H1 (cell line): ENCODE results near the gene GCM1. TPM values are rescaled to one million over a fixed set of nuclear protein-coding genes. Genes with fewer than 3 reads are reported as not detected.
A peak's percentile ranks its signal among the peaks of the same experiment; 100 is the strongest.

Source experiments
- CTCF ChIA-PET: fragments of 300-600 bp; sonication (Branson Sonifier 250); formaldehyde crosslinking; loops from one replicate; lab custom pipeline; 2021; ENCODE audit not compliant: partially characterized antibody; lab: Charles Lee
- POLR2A ChIA-PET: fragments of 300-600 bp; sonication (Branson Sonifier 250); formaldehyde crosslinking; loops from one replicate; lab custom pipeline; 2021; ENCODE audit warnings: inconsistent platforms; ENCODE audit not compliant: partially characterized antibody; lab: Charles Lee
- DNase-seq, 2 experiments: peaks; one replicate each; pipeline versions ENCODE4 v3.0.0 to v3.0.0-alpha.2; 2010 to 2022; ENCODE audit warnings: low spot score in 2 of 2, low read depth in 1 of 2, mixed read lengths in 1 of 2
- FAIRE-seq: peaks from 2 replicates; lab custom pipeline; 2011; peaks lifted over from hg19 to GRCh38; lab: Jason Lieb, UNC
- H2AFZ ChIP-seq: 2 replicates; pipeline ENCODE4 v1.8.1; 2012; ENCODE audit warnings: low read length, inconsistent platforms
- H2AK5ac ChIP-seq: 2 replicates; pipeline ENCODE4 v1.6.1; 2013; ENCODE audit warnings: low read depth, low read length
- H2BK120ac ChIP-seq: replicated peaks from 2 replicates; pipeline ENCODE3; 2013; ENCODE audit warnings: low read depth, low read length, inconsistent platforms
- H2BK12ac ChIP-seq: 2 replicates; pipeline ENCODE4 v1.6.1; 2013; ENCODE audit warnings: low read depth, low read length
- H2BK15ac ChIP-seq: 2 replicates; pipeline ENCODE4 v1.6.1; 2013; ENCODE audit warnings: low read length
- H2BK20ac ChIP-seq: 2 replicates; pipeline ENCODE4 v1.6.1; 2013; ENCODE audit warnings: low read length
- H2BK5ac ChIP-seq: 2 replicates; pipeline ENCODE4 v1.6.1; 2013; ENCODE audit warnings: low read depth, low read length
- H3K14ac ChIP-seq: 2 replicates; pipeline ENCODE4 v1.6.1; 2013; ENCODE audit warnings: inconsistent platforms; ENCODE audit not compliant: insufficient read length
- H3K18ac ChIP-seq: 2 replicates; pipeline ENCODE4 v1.6.1; 2013; ENCODE audit warnings: low read length; ENCODE audit errors: extremely low read depth
- H3K23ac ChIP-seq: 2 replicates; pipeline ENCODE4 v1.6.1; 2013; ENCODE audit warnings: inconsistent platforms; ENCODE audit not compliant: insufficient read length
- H3K23me2 ChIP-seq: 2 replicates; pipeline ENCODE4 v1.6.1; 2013; ENCODE audit warnings: low read depth, low read length
- H3K27ac ChIP-seq: 2 replicates; pipeline ENCODE4 v1.6.1; 2011; ENCODE audit warnings: low read depth, low read length, inconsistent platforms
- H3K27me3 ChIP-seq, 4 experiments: replicated peaks in 1 of 4; 1 replicate in 1 of 4; 2 replicates in 3 of 4; pipeline versions ENCODE4 v1.6.1 to v1.8.1; 2011 to 2013; ENCODE audit warnings: low read length in 3 of 4, mild to moderate bottlenecking in 3 of 4, inconsistent platforms in 2 of 4, mixed read lengths in 2 of 4, moderate library complexity in 1 of 4; ENCODE audit not compliant: control insufficient read depth in 3 of 4, insufficient read depth in 3 of 4; ENCODE audit errors: extremely low read depth in 1 of 4
- H3K36me3 ChIP-seq, 4 experiments: 2 replicates each; pipeline versions ENCODE4 v1.6.1 to v1.8.1; 2011 to 2013; ENCODE audit warnings: mild to moderate bottlenecking in 4 of 4, low read length in 3 of 4, moderate library complexity in 2 of 4, control low read depth in 1 of 4, inconsistent platforms in 1 of 4; ENCODE audit not compliant: insufficient read depth in 4 of 4, control insufficient read depth in 2 of 4
- H3K4ac ChIP-seq: replicated peaks from 2 replicates; pipeline ENCODE3; 2013; ENCODE audit warnings: low read length, low read depth, mixed read lengths, inconsistent platforms; ENCODE audit not compliant: insufficient read length
- H3K4me1 ChIP-seq, 4 experiments: replicated peaks in 1 of 4; 1 replicate in 1 of 4; 2 replicates in 3 of 4; pipeline versions ENCODE4 v1.6.1 to v1.8.1; 2011 to 2013; ENCODE audit warnings: low read length in 3 of 4, inconsistent platforms in 2 of 4, mixed read lengths in 1 of 4; ENCODE audit not compliant: insufficient read depth in 4 of 4, control insufficient read depth in 3 of 4
- H3K4me2 ChIP-seq, 2 experiments: 2 replicates each; pipeline versions ENCODE4 v1.6.1 to v1.8.1; 2011 to 2013; ENCODE audit warnings: low read depth in 2 of 2, low read length in 2 of 2, control low read depth in 1 of 2, inconsistent platforms in 1 of 2, mild to moderate bottlenecking in 1 of 2; ENCODE audit not compliant: insufficient read depth in 1 of 2
- H3K4me3 ChIP-seq, 4 experiments: fragments of 200-600, 300-600 bp in 1 of 4; sonication (generic), shearing (Covaris generic), sonication (Bioruptor Twin) in 1 of 4; 2 replicates each; pipeline versions ENCODE4 v1.5.1 to v1.8.1; 2011 to 2016; ENCODE audit warnings: low read length in 4 of 4, low read depth in 3 of 4, control low read depth in 2 of 4, inconsistent platforms in 2 of 4, mild to moderate bottlenecking in 2 of 4, mixed read lengths in 1 of 4, moderate library complexity in 1 of 4; ENCODE audit not compliant: insufficient read depth in 2 of 4; ENCODE audit errors: extremely low read depth in 1 of 4
- H3K56ac ChIP-seq: replicated peaks from 2 replicates; pipeline ENCODE3; 2013; ENCODE audit warnings: low read depth, mild to moderate bottlenecking, mixed read lengths, low read length, inconsistent platforms; ENCODE audit not compliant: insufficient read length
- H3K79me1 ChIP-seq: 2 replicates; pipeline ENCODE4 v1.6.1; 2013; ENCODE audit warnings: low read depth, low read length, control low read depth
- H3K79me2 ChIP-seq, 2 experiments: 2 replicates each; pipeline versions ENCODE4 v1.6.1 to v1.8.1; 2012 to 2013; ENCODE audit warnings: low read length in 2 of 2, mild to moderate bottlenecking in 2 of 2, inconsistent platforms in 1 of 2; ENCODE audit not compliant: insufficient read depth in 2 of 2, control insufficient read depth in 1 of 2
- H3K9ac ChIP-seq, 4 experiments: replicated peaks in 1 of 4; 1 replicate in 1 of 4; 2 replicates in 3 of 4; pipeline versions ENCODE4 v1.6.1 to v1.8.1; 2011 to 2013; ENCODE audit warnings: low read depth in 3 of 4, low read length in 3 of 4, control low read depth in 2 of 4, mild to moderate bottlenecking in 2 of 4, moderate library complexity in 2 of 4, inconsistent platforms in 1 of 4; ENCODE audit errors: extremely low read depth in 1 of 4
- H3K9me3 ChIP-seq, 2 experiments: 2 replicates each; pipeline versions ENCODE4 v1.6.1 to v1.8.1; 2012 to 2013; ENCODE audit warnings: mild to moderate bottlenecking in 2 of 2, moderate library complexity in 2 of 2, control low read depth in 1 of 2, inconsistent platforms in 1 of 2, low read depth in 1 of 2, low read length in 1 of 2, mixed read lengths in 1 of 2; ENCODE audit not compliant: insufficient read depth in 2 of 2
- H4K20me1 ChIP-seq, 2 experiments: replicated peaks in 1 of 2; 2 replicates each; pipeline versions ENCODE3 to v1.8.1; 2011 to 2013; ENCODE audit warnings: inconsistent platforms in 2 of 2, low read length in 2 of 2, mild to moderate bottlenecking in 1 of 2; ENCODE audit not compliant: insufficient read depth in 2 of 2, control insufficient read depth in 1 of 2
- H4K5ac ChIP-seq: 2 replicates; pipeline ENCODE4 v1.6.1; 2013; ENCODE audit warnings: low read length, low read depth, mixed read lengths, inconsistent platforms; ENCODE audit not compliant: insufficient read length
- H4K8ac ChIP-seq: 2 replicates; pipeline ENCODE4 v1.8.0; 2013; ENCODE audit warnings: mild to moderate bottlenecking, moderate library complexity, low read length, inconsistent platforms; ENCODE audit not compliant: insufficient read depth; ENCODE audit errors: extremely low read depth
- H4K91ac ChIP-seq: replicated peaks from 2 replicates; pipeline ENCODE3; 2013; ENCODE audit warnings: low read length, mixed read lengths, inconsistent platforms; ENCODE audit not compliant: insufficient read length
- FOSL1 ChIP-seq: IDR thresholded peaks from 2 replicates; pipeline ENCODE4 v1.6.1; 2011; ENCODE audit warnings: mild to moderate bottlenecking, low read depth, low read length, moderate library complexity; ENCODE audit not compliant: insufficient read depth
- KDM1A ChIP-seq: fragments of 200-600, 300-600 bp; sonication (generic); IDR thresholded peaks from 2 replicates; pipeline ENCODE4 v1.7.1; 2016; ENCODE audit warnings: mild to moderate bottlenecking, low read length, borderline replicate concordance
- KDM5A ChIP-seq: fragments of 200-600 bp; IDR thresholded peaks from 2 replicates; pipeline ENCODE4 v1.7.1; 2012; ENCODE audit warnings: mild to moderate bottlenecking, low read length, inconsistent platforms, mixed read lengths
- NRF1 ChIP-seq: IDR thresholded peaks from 2 replicates; pipeline ENCODE4 v1.6.1; 2011; ENCODE audit warnings: mild to moderate bottlenecking, low read depth, low read length, improper control_type of control experiment
- RXRA ChIP-seq: IDR thresholded peaks from 2 replicates; pipeline ENCODE4 v1.6.1; 2011; ENCODE audit warnings: low read depth, mild to moderate bottlenecking, low read length, moderate library complexity; ENCODE audit not compliant: insufficient read depth
- SIN3A ChIP-seq, 2 experiments: IDR thresholded peaks in 1 of 2; conservative IDR thresholded peaks in 1 of 2; 2 replicates each; pipeline ENCODE4 v1.6.1; 2011 to 2012; ENCODE audit warnings: low read length in 2 of 2, improper control_type of control experiment in 1 of 2, low read depth in 1 of 2, mild to moderate bottlenecking in 1 of 2
- TCF12 ChIP-seq: IDR thresholded peaks from 2 replicates; pipeline ENCODE4 v1.6.1; 2011; ENCODE audit warnings: low read depth, mild to moderate bottlenecking, low read length
- YY1 ChIP-seq: IDR thresholded peaks from 2 replicates; pipeline ENCODE4 v1.6.1; 2011; ENCODE audit warnings: low read depth, mild to moderate bottlenecking, low read length
- WGBS, 2 experiments: shearing (Covaris generic) in 1 of 2; methylation state at CpG; one replicate each; pipeline versions ENCODE4 v1.1.6 to v1.1.7; 2013 to 2015; ENCODE audit warnings: low lambda C conversion rate in 2 of 2, mixed read lengths in 2 of 2, inconsistent platforms in 1 of 2, low coverage in 1 of 2, missing lambda C conversion rate in 1 of 2; ENCODE audit not compliant: insufficient replicate concordance in 2 of 2, insufficient coverage in 1 of 2, insufficient read length in 1 of 2; ENCODE audit errors: extremely low coverage in 1 of 2, missing lambda C conversion rate in 1 of 2; 5-methylcytosine and 5-hydroxymethylcytosine counted together
- polyA plus RNA-seq, 7 experiments: library from polyadenylated mRNA; depleted of rRNA in 3 of 7; stranded (reverse) in 5 of 7; unstranded in 2 of 7; fragments of >200 nt in 5 of 7; fragments of 200-250 nt in 2 of 7; gene quantifications; 1 replicate in 5 of 7; 2 replicates in 1 of 7; 4 replicates in 1 of 7; pipeline versions ENCODE4 v1.2.1 to v1.2.3, GENCODE V29; 2011 to 2013; ENCODE audit warnings: missing spikeins in 2 of 7, mixed read lengths in 2 of 7
- total RNA-seq: library from RNA; stranded (reverse); fragmentation: NEBNext Ultra II Directional; extraction: Animal tissue kit (Norgen Biotek cat#: 25700); gene quantifications from 2 replicates; pipeline ENCODE4 v1.2.1, GENCODE V29; 2021
- TF ChIP-seq, protein P1 (sequence below): IDR thresholded peaks from 2 replicates; pipeline ENCODE4 v1.6.1; 2012; ENCODE audit warnings: inconsistent platforms

GCM1 gene
- total and polyA plus RNA-seq, 2 of the 8 experiments (the other 6 are each of a cell fraction or from before 2014, with no cell fraction given) = not detected

DNA sequence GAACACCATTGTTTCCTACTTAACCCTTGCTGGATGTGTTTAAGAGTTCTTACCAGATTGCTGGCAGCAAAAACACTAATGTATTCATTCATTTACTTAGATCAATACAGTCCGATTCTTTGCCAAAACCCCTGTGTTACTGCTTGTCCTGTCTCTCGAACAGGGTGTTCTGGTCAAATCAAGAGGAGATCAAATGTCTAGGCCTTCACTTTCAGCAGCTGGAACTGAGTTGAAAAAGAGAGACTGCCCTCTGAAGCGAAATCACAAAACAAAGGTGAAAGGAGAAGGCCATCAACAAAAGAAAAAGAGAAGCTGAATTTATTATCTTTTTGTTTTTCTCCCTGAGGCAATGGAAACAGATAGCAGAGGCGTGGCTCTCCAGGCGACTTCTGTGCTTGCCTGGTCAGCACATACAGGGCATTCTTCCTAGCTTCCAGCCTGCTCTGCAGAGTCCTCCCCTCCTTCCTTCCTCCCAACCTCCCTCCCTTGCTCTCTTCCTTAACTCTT, 44.1 kb upstream of the GCM1 start:
- Histone ChIP-seq H3K18ac (no peak overlapping the region), H4K91ac (no peak overlapping the region), H4K20me1 (no peaks in the 10 kb centered on the region)
- no peak for DNase-seq
- TF ChIP-seq TCF12 (no peak), YY1 (no peak), RXRA (no peak), KDM1A (no peak), NRF1 (no peak), FOSL1 (no peak), SIN3A (conservative IDR thresholded peaks at IDR 0.05 in 1 of 2, IDR thresholded peaks at IDR 0.05 in 1 of 2; ENCODE audit: low read depth in 1 of 2, low read length in 2 of 2) (no peak), KDM5A (no peak)
- TF ChIP-seq, protein P1, sequence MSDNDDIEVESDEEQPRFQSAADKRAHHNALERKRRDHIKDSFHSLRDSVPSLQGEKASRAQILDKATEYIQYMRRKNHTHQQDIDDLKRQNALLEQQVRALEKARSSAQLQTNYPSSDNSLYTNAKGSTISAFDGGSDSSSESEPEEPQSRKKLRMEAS = no peak
- TF ChIP-seq, all 59 proteins: peak for 0
- Histone ChIP-seq H2AK5ac (no peak overlapping the region), H3K56ac (no peak overlapping the region), H3K27ac (no peak overlapping the region), H3K23ac (no peak overlapping the region), H2BK120ac (no peak overlapping the region), H3K14ac (no peak overlapping the region), H3K79me1 (no peaks in the 10 kb centered on the region), H4K5ac (no peak overlapping the region), H3K9me3 (0 out of 4 replicates have a peak, but pooled peaks cover 0 to 3% of the 10 kb centered on the region in 2 experiments), H2BK12ac (no peak overlapping the region), H3K79me2 (no peaks in the 10 kb centered on the region), H3K4me1 (peaks cover 0 to 3% (median 1%) of the 10 kb centered on the region in 4 experiments; a peak in 3 of 7 replicates), H2BK5ac (no peak overlapping the region), H3K4ac (no peak overlapping the region), H4K8ac (no peak overlapping the region), H3K4me3 (no peak overlapping the region), H3K4me2 (no peak overlapping the region), H2AFZ (peak overlapping the region; percentile 92), H3K9ac (no peak overlapping the region), H2BK20ac (no peak overlapping the region), H3K27me3 (no peaks in the 10 kb centered on the region), H3K23me2 (peaks cover 2% of the 10 kb centered on the region; the same call in 1 of the 2 replicates), H3K36me3 (no peaks in the 10 kb centered on the region), H2BK15ac (no peak overlapping the region)
- 70% methylated on average over 5 of the region's 5 CpGs; no CpG with 5 or more reads in 1 of the 2 experiments for WGBS, 2 experiments
- ChIA-PET POLR2A (interaction anchor here (0.7 kb wide), 1 partner anchor 152 kb away, joined by 4 read pairs; no protein-coding TSS in a partner anchor), CTCF (interaction anchor here (1.4 to 4.7 kb wide), 2 partner anchors 11 to 21 kb away, joined by 4 to 25 read pairs; no protein-coding TSS in a partner anchor)
- FAIRE-seq = no peak
